Measurements from ENCODE around the gene L3MBTL4.

The L3MBTL4 gene

DNA sequence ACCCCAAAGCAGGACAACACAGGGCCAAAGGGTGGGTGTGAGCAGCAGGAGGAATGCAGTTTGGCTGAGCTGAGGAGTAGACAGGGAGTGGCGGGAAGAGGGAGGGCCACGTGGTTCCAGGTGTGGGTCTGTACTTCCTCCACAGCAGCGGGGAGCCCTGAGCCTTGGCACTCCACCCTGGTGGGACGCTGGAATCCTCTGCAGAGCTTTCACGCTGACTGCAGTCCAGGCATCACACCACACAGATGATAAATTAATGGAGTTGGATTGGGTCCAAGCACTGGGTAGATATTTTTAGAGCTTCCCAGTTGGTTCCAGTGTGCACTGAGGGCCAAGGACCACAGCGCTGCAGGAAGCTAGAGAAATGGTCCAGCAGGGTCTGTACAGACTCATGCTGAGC, 452.3 kb downstream of the L3MBTL4 start:
- no peak for DNase-seq (ENCODE audit: low read depth)

DNA sequence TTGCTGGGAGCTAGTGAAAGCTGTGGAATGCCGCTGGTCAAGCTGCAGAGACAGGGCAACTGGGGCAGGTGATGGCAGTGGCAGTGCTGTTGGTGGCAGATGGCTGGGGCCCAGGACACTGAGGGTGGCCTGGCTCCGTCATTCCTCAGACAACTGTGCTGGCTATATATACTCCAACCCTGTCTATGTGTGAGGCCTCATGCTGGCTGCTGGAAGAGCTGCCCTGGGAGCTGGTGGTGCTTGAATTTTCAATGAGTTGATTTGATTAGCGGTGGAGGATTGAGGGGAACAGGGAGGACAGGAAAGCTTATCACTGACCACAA, 452.9 kb downstream of the L3MBTL4 start:
- no peak for DNase-seq (ENCODE audit: low read depth)

DNA sequence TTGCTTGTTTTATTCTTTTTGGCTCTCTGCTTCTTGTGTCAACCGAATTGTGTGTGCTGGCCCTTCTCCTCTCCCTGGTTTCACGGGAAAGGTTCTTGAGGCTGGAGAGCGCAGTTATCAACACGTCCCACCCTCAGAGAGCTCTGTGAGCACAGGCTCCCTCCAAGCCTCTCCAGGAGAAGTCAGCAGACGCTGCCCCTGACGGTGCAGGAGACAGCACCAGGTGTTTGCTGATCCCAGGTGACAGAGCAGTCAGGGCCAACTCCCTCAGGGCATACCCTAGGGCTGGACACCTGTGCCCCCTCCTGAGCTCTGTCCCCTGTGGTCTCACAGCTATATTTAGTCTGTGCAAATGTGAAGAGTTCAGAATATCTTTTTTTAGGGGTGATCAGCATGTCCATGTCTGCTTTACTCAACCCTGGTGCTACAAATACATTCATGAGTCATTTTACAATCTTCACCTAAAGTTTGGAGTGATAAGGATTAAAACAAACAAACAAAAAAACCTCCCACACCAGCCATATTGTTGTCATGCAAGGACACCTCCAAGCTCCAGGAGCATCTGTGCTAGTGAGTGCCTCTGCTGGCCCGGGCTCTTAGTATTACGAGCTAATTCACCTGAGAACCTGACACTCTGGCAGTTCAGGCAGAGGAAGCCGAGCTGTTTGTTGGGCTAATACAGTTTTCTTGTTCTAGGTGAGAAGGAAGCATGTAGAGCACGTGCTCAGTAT, 453.4 kb downstream of the L3MBTL4 start:
- DNase-seq (ENCODE audit: low read depth), result no peak

DNA sequence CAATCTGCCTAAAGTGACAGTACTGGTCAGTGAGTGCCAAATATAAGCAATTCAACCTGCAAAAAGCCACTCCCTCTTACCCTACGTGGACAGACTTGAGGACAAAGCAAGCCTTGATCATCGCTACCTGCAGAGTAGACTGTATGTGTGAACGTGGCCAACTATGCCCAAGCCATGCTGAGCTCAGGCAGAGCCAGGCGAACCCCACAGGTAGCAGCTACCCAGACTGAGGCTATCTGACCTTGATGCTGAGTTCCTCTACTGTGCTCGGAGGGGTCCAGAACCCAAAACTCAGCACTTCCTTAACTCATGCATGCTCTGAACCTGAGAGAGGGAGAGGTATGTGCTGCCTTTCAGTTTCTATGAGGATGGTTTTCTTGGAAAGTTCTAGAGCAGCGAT, 455.9 kb downstream of the L3MBTL4 start:
- DNase-seq (ENCODE audit: low read depth), result no peak

DNA sequence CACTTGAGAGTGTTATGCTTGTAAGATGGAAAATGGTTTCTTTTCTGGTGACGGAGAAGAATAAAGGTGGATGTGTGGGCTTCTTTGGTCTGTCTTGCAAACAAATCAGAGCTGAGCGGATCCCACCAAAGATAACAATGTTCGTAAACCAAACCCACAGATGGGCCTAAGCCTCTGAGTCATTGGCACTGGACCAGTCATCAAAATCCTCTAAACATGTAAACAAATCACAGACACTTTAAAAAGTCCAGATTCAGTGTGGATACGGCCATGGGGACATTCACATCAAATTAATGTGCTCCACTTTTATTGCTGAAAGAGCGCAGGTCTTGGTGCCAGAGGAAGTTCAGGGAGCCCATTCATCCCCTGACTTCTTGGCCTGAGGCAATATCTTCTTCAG, 458.9 kb downstream of the L3MBTL4 start:
- no peak for DNase-seq (ENCODE audit: low read depth)

DNA sequence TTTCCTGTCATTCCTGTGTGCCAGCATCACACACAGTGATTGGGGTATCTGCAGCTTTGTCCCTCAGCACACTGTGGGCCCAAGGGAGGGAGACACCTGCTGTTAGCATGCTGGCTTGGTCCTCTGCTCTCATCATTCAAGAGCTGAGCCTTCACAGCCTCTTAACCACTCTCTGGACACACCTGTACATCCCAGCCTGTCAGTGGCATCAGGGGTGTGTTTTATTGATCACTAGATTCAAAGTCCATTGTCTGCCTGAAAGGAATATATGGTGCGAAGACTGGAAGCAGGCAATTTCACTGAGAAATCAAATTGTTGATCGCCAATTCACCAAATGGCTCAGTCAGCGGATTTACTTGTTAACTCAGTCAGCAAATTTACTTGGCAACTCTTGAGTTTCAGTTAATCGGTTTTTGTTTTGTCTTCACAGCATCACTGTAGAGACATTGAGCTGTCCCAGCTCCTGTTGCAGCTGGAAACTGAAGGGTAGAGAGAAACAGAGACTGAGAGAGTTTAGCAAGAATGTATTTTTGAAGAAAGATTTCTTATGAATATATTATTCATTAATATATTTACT, 463.1 kb downstream of the L3MBTL4 start:
- no peak for DNase-seq (ENCODE audit: low read depth)

DNA sequence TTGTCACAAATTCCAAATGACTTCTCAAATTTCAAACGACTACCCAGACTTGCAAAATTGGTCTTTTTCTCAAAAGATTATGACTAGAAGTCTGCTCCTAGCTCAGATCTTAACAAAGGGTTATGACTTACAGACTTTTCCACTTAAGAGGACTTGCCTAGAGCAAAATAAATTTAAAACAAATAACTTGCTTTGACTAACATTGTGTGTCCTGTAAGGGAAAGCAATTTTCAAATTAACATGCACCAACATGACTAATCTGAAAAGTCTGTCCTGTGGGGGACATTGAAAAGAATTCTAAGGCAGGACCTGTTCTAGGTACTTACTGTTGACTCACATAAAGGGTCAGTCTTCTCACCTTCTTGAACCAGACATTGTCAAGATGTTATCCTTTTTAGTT, 465.9 kb downstream of the L3MBTL4 start:
- no peak for DNase-seq (ENCODE audit: low read depth)

DNA sequence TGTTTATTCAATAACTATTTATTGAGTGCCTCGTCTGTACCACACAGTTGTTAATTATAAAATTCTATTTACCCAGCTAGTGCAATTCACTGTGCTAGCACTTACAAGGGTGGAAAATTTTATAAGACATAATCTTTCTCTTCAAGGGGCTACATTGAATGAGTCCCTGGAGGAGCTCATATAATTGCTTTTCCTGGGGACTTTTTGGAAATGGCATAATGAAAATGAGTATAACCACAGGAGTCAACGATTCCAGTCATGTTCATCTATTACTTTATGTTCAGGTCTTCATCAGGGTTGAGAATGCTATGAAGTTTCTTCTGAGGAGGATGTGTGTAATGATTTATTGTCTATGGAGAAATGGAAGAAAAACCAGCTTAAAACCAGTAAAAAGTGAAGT, 466.5 kb downstream of the L3MBTL4 start:
- no peak for DNase-seq (ENCODE audit: low read depth)

DNA sequence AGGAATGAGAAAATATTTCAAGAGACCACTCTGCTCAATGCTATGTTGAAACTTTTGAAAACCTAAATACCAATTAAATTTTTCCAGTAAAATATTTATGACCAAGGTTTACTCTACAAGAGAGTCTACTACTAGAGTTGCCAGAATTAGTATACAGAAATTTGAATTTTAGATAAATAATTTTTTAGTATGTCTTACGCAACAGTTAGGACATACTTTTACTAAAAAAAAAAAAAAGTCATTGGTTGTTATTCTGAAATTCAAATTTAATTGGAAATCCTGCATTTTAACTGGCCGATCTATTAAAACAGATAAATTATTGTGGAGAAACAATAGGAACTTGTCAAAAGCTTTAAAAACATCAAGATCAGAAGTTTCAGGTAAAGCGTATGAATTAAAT, 470.3 kb downstream of the L3MBTL4 start:
- DNase-seq (ENCODE audit: low read depth), result no peak

DNA sequence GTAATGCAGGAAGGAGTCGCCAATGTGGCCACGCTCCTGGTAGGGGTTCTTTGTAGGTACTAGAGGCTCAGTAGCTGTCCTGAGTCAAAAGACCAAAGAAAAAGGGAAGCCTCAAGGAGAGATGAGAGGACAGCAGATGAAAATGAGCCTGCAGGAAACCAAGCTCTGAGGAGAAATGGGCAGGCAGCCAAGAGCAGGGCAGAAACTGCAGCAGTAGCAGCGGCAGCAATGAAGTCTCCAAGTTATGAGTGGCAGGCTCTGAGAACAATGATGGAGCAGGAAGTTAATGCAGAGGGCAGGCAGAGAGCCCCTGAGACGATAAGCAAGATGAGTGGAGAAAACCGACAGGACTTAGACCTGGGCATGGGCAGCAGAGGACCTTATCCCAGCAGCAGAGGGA, 471.2 kb downstream of the L3MBTL4 start:
- no peak for DNase-seq (ENCODE audit: low read depth)

DNA sequence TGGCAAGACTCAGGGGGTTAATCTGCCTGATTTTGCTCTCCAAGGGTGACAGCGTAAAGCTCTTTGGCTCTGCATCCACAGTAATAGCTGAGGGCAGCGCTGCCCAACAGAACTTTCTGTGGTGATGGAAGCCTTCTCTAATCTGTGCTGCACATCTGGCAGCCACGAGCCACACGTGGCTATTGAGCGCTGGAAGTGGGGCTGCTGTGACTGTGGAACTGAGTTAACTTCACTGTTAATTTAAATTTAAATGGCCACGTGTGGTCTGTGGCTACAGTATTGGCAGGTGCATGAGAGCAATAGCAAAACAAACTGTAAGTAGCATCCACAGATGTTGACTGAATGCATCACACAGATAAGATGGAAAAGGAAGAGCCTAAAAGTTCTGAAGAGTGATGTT, 472.1 kb downstream of the L3MBTL4 start:
- DNase-seq (ENCODE audit: low read depth), result no peak

DNA sequence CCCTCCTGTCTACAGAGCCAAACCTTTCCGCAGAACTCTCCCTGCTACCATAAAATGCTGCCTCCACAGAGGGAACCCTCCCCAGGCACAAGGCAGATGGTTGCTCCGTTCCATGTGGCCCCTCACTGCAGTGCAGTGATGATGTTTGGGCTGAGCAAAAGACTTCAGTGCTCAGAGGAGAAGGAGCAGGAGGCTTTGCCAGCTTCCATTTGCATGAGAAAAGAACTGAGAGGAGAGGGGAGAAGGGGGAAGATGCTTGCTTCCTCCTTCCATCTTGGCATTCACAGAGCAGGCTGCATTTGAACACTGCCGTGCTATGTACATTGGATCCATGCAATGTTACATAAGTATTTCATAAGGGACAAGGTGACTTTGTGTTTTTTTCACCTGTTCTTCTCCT, 472.8 kb downstream of the L3MBTL4 start:
- DNase-seq (ENCODE audit: low read depth), result no peak

DNA sequence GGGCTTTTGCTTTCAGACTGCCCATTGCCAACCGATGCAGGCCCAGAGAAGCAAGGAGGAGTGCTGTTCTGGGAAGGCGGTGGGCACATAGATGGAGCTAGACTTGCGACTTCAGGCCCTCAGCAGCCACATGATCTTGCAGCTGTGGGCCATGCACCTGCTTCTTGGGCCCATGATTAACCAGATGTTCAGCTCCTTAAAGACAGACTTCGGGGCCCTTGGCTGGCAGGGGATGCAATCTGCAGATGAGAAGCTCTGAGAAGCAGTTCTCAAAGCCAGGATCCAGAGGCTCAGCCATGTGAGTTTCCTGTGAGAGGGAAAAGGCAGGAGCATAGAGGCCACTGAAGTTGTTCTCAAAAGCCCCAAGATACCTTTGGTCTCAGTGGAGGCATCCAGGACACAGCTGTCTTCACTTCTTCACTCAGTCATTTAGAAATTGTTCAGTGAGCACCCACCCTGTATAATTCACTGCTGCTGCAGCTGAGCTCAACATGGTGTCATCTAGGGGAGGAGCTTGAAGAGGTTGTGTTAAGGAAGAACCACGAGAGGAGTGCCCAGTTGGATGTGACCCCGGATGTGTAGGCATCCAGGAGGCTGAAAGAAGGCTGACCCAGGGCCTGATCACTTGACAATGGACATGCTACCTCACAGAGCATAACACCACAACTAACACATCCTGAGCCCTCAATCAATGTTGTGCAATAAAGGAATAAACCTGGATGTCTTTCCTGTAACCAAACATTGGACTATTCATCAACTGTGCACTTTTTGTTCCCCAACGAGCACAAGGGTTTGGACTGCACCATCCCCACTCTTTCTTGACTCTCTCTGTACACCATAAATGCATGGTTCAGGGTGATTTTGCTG, 474.7 kb downstream of the L3MBTL4 start:
- DNase-seq (ENCODE audit: low read depth), result no peak

DNA sequence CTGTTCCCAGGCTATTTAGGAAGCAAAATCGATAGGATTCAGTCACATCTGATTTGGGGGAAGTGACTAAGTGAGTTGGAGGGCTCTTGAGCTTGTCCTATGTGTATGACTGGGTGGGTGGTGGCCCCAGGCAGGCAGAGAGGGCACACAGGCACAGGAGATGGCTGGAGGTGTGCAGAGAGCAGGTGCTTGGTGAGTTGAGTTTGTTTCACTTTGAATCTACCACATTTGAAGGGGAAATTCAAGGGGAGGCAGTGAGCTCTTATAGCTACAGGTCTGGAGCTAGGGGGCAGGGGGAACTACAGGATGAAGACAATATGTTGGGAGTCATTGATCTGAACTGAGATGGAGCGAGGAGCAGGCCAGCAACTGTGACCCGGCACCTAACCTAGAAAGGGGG, 476.9 kb downstream of the L3MBTL4 start:
- no peak for DNase-seq (ENCODE audit: low read depth)

DNA sequence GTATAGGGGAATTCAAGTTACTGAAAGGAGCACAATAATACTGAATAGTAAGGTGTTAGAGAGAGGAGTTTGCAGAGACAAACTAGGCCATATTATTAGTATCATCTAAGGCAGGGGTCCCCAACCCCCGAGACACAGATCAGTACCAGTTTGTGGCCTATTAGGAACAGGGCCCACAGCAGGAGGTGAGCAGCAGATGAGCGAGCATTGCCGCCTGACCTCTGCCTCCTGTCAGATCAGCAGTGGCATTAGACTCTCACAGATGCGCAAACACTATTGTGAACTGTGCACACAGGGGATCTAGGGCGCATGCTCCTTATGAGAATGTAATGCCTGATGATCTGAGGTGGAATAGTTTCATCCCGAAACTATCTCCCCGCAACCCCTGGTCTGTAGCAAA, 477.6 kb downstream of the L3MBTL4 start:
- DNase-seq (ENCODE audit: low read depth), result no peak

DNA sequence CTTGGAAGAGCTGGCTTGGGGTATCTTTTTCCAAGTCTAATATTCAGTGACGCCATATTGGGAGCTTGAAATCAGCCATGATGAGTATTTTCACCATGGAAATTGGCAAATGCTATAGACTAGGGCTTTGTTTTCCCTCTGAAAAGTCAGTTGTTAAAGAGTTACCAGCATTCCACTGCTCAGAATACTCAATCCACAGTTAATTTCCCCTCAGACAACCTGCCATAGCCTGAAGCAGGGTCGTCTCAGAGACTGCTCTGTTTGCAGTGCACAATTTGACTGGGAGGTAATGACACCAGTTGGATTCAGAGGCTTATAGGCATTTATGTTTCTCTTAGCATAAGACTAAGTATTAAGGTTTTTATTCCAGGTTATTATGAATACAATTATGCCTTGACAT, 483.9 kb downstream of the L3MBTL4 start:
- no peak for DNase-seq (ENCODE audit: low read depth)

DNA sequence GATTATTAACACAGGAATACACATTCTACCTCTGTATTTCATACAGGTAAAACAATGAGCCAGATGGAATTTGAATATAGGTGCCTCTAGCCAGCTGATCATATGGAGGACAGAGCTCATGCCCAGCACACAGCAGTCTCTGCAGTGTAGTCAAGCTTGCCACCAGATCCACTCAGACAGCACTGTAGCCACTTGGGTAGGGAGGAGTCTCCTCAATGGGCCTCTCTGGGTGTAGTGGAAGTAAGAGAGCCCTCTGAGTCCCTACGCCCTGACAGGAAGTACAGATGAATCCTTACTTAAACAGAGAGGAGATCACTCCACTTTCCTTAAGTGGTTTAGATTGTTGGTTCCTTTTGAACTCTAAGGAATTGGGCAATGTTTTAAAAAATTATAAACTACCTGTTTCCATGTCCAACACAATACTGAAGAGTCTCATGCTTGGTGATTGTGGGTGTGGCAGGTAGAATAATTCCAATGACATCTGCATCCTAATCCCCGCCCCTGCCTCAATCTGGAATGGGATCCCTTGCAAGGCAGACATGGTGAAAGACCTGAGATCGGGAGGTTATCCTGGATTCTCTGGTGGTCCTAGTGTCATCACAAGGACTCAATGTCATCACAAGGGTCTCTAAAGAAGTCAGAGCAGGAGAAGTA, 496.4 kb downstream of the L3MBTL4 start:
- DNase-seq (ENCODE audit: low read depth), result no peak

DNA sequence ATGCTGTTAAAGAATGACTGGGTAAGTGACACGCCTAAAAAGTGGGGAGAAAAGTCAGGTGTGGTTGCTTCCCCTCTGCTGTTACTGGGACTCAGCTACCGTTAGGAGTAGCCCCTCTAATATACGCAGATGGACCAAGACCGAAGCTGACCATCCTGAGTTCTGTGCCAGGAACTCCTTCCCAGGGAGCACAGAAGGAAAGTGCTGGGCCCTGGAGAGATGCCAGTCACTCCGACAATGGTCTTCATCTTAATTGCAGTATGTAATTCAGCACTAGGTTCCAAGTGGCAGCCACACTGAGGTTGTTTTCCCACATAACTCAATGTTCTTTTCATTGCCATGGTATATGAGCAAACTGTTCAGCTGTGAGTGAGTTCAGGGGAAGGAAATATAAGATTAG, 499.8 kb downstream of the L3MBTL4 start:
- no peak for DNase-seq (ENCODE audit: low read depth)

DNA sequence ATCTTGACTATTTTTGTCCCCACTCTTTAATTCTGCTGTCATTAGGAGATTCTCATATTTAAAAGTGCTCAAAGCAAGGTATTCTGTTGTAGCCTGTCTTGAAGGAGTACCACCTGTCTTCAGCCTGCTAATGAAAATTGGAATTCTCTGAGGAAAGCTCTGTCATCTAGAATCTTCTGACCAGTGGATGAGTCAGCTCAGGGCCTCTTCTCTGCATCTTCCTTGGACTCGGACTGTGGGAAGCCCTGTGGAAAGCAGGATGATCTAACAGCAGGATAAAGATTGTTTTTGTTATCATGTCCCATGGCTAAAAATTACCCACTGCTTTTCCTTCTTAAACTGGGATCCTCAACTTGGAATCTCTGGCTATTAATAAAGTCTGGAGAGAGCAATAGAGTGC, 500.7 kb downstream of the L3MBTL4 start:
- DNase-seq (ENCODE audit: low read depth), result no peak

DNA sequence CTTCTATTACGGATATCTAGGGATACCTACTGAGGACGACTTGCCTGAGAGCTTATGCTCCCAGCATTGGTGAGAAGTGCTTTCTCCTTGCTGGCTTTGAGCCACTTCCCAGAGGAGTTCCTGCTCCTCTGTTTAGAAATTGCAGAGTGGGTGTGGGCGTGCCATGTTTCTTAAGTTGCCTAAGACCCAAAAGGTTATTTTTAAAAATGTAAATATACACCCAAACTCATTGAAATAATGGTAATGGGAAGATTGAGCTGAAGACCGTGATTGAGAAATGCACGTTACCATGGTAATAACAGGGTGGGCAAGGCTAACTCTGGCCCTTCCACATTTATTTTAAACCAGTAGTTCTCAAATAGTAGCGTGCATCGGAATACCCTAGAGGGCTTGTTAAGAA, 502.1 kb downstream of the L3MBTL4 start:
- no peak for DNase-seq (ENCODE audit: low read depth)

DNA sequence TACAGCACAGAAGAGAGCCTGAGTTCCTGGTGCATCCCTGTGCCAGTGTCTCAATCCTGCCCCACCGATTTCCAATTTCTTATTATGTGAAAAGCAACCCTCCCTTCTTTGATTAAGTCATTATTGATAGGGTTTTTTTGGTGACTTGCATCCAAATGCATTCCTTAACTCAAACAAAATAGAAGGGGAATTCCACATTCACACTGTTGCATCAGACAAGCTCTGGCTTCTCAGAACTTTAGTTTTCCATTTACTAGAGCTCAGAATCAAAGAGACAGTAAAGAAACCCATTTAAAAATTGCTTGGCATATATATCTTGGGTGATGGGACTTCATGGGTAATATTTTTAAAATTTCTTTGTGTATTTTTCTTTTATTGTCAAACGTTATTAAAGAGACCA, 505.6 kb downstream of the L3MBTL4 start:
- no peak for DNase-seq (ENCODE audit: low read depth)
